DOHH2 (cell line): ENCODE data around the gene GDAP1L1.

Experiments
- EZH2phosphoT487 ChIP-seq: fragments of 200-600 bp; sonication (generic); IDR thresholded peaks from 2 replicates; pipeline ENCODE4 v1.6.1; 2017; ENCODE audit warnings: borderline replicate concordance, mild to moderate bottlenecking, antibody characterized with exemption, low read length, moderate library complexity, mixed read lengths
- TF ChIP-seq, protein P1 (sequence below): fragments of 200-600 bp; sonication (generic); IDR thresholded peaks from one replicate; pipeline ENCODE4 v1.5.1; 2014; ENCODE audit warnings: antibody characterized with exemption, mild to moderate bottlenecking, low read depth, low read length; ENCODE audit not compliant: poor library complexity, severe bottlenecking

DNA sequence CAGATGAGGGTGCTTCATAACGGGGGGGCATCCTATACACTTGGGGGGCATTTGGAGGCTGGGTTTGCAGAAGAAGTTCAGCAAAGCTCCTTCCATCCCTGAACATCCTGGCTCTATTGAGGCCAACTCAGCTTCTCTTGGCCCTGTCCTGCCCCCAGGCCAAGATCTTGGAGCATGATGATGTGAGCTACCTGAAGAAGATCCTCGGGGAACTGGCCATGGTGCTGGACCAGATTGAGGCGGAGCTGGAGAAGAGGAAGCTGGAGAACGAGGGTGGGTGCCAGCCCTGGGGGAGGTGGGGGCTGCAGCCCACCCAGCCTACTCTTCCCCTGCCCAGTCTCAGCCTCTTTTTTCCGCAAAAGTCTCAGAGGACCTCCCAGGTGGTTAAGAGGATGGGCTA, 17.2 kb downstream of the GDAP1L1 start:
- TF ChIP-seq, protein P1, sequence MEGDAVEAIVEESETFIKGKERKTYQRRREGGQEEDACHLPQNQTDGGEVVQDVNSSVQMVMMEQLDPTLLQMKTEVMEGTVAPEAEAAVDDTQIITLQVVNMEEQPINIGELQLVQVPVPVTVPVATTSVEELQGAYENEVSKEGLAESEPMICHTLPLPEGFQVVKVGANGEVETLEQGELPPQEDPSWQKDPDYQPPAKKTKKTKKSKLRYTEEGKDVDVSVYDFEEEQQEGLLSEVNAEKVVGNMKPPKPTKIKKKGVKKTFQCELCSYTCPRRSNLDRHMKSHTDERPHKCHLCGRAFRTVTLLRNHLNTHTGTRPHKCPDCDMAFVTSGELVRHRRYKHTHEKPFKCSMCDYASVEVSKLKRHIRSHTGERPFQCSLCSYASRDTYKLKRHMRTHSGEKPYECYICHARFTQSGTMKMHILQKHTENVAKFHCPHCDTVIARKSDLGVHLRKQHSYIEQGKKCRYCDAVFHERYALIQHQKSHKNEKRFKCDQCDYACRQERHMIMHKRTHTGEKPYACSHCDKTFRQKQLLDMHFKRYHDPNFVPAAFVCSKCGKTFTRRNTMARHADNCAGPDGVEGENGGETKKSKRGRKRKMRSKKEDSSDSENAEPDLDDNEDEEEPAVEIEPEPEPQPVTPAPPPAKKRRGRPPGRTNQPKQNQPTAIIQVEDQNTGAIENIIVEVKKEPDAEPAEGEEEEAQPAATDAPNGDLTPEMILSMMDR: no peak
- TF ChIP-seq EZH2phosphoT487: no peak
